Measurements from ENCODE around the gene IL1RN. TPM values are rescaled to one million over a fixed set of nuclear protein-coding genes. Genes with fewer than 3 reads are reported as not detected.

Gene IL1RN
- total RNA-seq, 1 donor, result not detected

DNA sequence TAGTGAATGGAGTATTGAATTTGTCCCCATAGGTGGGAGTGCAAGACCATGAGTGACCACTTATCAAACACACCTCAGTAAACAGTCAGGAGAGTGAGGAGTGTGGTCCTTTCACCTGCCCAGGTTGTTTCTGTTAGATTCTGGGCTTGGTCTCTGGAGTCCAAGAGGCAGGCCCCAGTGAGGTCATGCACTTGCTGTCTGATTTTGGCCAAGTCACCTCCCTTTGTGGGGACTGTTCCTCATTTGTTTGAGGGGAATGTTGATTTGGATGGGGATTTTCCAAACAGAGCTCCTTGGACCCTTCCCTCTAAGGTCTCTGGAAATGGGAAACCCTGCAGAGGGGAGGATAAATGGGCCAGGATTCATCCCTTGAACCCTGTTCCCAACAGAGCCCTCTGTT is 7.3 kb downstream of the IL1RN start:
- H3K27ac ChIP-seq (ENCODE audit: low read depth, low read length), result no peak overlapping the region
- no peaks in the 10 kb centered on the region for H3K36me3 ChIP-seq (ENCODE audit: insufficient read depth, low read length)
- H3K4me1 ChIP-seq (ENCODE audit: insufficient read depth, low read length), result no peaks in the 10 kb centered on the region
- no peaks in the 10 kb centered on the region for H4K20me1 ChIP-seq (ENCODE audit: insufficient read depth, low read length)
- TF ChIP-seq, protein P1, sequence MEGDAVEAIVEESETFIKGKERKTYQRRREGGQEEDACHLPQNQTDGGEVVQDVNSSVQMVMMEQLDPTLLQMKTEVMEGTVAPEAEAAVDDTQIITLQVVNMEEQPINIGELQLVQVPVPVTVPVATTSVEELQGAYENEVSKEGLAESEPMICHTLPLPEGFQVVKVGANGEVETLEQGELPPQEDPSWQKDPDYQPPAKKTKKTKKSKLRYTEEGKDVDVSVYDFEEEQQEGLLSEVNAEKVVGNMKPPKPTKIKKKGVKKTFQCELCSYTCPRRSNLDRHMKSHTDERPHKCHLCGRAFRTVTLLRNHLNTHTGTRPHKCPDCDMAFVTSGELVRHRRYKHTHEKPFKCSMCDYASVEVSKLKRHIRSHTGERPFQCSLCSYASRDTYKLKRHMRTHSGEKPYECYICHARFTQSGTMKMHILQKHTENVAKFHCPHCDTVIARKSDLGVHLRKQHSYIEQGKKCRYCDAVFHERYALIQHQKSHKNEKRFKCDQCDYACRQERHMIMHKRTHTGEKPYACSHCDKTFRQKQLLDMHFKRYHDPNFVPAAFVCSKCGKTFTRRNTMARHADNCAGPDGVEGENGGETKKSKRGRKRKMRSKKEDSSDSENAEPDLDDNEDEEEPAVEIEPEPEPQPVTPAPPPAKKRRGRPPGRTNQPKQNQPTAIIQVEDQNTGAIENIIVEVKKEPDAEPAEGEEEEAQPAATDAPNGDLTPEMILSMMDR (IDR thresholded peaks at IDR 0.05; ENCODE audit: extremely low read depth, low read depth, low read length), result no peak
- no peak for DNase-seq (ENCODE audit: insufficient read length, low spot score, missing footprints)
- H3K27me3 ChIP-seq (ENCODE audit: insufficient read depth, low read length), result peaks cover 2% of the 10 kb centered on the region
- H3K79me2 ChIP-seq (ENCODE audit: insufficient read depth, low read length), result no peaks in the 10 kb centered on the region
- H3K4me3 ChIP-seq (ENCODE audit: insufficient read depth, low read length), result no peak overlapping the region
- no peak overlapping the region for H2AFZ ChIP-seq (ENCODE audit: low read length)
- no peak overlapping the region for H3K4me2 ChIP-seq (ENCODE audit: insufficient read depth, low read length)
- no peaks in the 10 kb centered on the region for H3K9me3 ChIP-seq (ENCODE audit: low read depth, low read length)

DNA sequence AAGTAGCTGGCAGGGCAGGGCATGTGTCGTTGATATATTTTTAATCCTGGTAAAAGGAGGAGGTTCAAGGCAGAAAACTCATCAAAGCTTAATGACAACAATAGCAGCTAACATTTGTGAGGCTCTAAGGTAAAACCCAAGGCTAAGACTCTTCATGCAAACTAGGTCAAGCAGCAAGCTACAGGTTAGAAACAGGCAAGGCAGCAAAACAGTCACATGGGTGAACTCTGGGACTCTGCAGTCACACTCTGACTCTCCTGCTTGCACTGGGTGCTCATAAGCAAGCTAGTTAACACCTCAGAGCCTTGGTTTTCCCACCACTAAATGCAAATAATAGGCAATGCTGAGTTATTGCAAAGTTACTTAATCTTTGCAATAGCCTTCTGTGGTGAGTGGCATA is 7.9 kb downstream of the IL1RN start:
- Histone ChIP-seq H4K20me1 (ENCODE audit: insufficient read depth, low read length) (no peaks in the 10 kb centered on the region), H3K36me3 (ENCODE audit: insufficient read depth, low read length) (no peaks in the 10 kb centered on the region), H3K79me2 (ENCODE audit: insufficient read depth, low read length) (no peaks in the 10 kb centered on the region), H3K4me2 (ENCODE audit: insufficient read depth, low read length) (no peak overlapping the region), H3K4me3 (ENCODE audit: insufficient read depth, low read length) (no peak overlapping the region), H3K4me1 (ENCODE audit: insufficient read depth, low read length) (no peaks in the 10 kb centered on the region), H2AFZ (ENCODE audit: low read length) (no peak overlapping the region), H3K27ac (ENCODE audit: low read depth, low read length) (no peak overlapping the region), H3K27me3 (ENCODE audit: insufficient read depth, low read length) (peaks cover 2% of the 10 kb centered on the region), H3K9me3 (ENCODE audit: low read depth, low read length) (no peaks in the 10 kb centered on the region)
- no peak for DNase-seq (ENCODE audit: insufficient read length, low spot score, missing footprints)
- TF ChIP-seq, protein P1 (IDR thresholded peaks at IDR 0.05; ENCODE audit: extremely low read depth, low read depth, low read length), result no peak

DNA sequence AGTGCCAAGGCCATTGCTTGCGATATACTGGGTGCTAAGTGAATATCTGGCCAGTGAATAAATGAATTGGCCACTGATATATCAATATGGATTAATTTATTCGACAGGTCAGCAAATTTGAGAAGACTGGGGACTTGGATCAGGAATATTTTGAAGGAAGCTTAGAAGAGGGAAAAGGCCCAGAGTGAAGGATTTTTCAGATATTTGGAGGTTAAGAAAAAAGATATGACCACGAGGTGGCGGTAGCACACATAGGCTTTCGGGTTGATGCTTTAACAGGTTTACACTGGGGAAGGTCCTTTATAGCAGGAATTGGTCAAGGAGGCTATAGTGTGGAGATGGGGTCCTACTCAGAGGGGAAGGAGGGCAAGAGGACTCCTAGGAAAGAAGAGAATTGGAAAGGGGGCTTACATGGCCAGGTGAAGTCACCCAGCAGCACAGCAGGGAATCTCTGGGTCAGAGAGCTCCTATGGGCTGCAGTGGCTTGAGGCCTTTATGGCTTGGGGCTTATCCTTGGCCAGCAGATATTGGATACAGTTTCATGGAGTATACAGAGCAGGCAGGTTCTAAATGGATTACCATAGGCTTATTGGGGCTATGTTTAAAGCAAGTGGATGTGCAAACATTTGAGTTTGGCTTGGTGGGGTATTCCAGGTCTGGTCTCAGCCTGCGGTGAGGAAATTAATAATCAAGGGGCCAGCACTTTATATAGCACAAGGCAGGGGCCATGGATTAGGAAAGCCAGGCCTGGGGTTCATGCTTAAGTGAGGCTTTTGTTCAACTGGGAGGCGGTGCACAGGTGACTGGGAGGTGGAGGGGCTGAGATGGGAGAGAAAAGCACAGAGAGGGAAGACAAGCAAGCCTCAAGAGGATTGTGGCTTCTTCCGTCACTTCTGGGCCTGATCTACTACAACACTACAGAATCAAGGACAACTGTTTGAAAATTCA is 9.7 kb downstream of the IL1RN start:
- Histone ChIP-seq H3K4me3 (ENCODE audit: insufficient read depth, low read length) (no peak overlapping the region), H3K4me2 (ENCODE audit: insufficient read depth, low read length) (no peak overlapping the region), H3K9me3 (ENCODE audit: low read depth, low read length) (no peaks in the 10 kb centered on the region), H3K4me1 (ENCODE audit: insufficient read depth, low read length) (no peaks in the 10 kb centered on the region), H3K79me2 (ENCODE audit: insufficient read depth, low read length) (no peaks in the 10 kb centered on the region), H2AFZ (ENCODE audit: low read length) (no peak overlapping the region), H4K20me1 (ENCODE audit: insufficient read depth, low read length) (no peaks in the 10 kb centered on the region), H3K27me3 (ENCODE audit: insufficient read depth, low read length) (peaks cover 2% of the 10 kb centered on the region), H3K36me3 (ENCODE audit: insufficient read depth, low read length) (no peaks in the 10 kb centered on the region), H3K27ac (ENCODE audit: low read depth, low read length) (no peak overlapping the region)
- DNase-seq (ENCODE audit: insufficient read length, low spot score, missing footprints), result peak; percentile 86
- TF ChIP-seq, protein P1 (IDR thresholded peaks at IDR 0.05; ENCODE audit: extremely low read depth, low read depth, low read length), result peak; percentile 60

DNA sequence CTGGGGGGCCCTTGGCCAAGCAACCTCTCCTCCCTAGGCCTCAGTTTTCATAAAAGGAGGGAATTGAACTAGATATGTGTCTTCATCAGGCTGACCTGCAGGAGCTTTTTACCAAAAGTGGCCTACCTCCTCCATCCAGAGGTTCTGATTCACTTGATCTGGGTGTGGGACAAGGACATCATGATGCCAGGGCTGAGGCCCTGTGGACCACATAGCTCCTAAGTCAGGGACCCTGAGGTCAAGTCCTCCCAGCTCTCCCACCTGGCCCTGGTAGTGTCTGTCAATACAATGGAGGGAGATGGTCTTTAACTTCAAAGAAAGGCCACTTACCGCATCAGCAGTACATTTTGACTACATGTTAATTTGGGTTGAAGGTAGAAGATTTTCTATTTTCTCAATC is 10.4 kb downstream of the IL1RN start:
- no peak overlapping the region for H3K4me3 ChIP-seq (ENCODE audit: insufficient read depth, low read length)
- H4K20me1 ChIP-seq (ENCODE audit: insufficient read depth, low read length), result no peaks in the 10 kb centered on the region
- peaks cover 2% of the 10 kb centered on the region for H3K27me3 ChIP-seq (ENCODE audit: insufficient read depth, low read length)
- H3K4me1 ChIP-seq (ENCODE audit: insufficient read depth, low read length), result no peaks in the 10 kb centered on the region
- peak; percentile 34 for DNase-seq (ENCODE audit: insufficient read length, low spot score, missing footprints)
- no peaks in the 10 kb centered on the region for H3K9me3 ChIP-seq (ENCODE audit: low read depth, low read length)
- H3K4me2 ChIP-seq (ENCODE audit: insufficient read depth, low read length), result no peak overlapping the region
- H3K79me2 ChIP-seq (ENCODE audit: insufficient read depth, low read length), result no peaks in the 10 kb centered on the region
- H3K27ac ChIP-seq (ENCODE audit: low read depth, low read length), result no peak overlapping the region
- H3K36me3 ChIP-seq (ENCODE audit: insufficient read depth, low read length), result no peaks in the 10 kb centered on the region
- no peak overlapping the region for H2AFZ ChIP-seq (ENCODE audit: low read length)
- TF ChIP-seq, protein P1 (IDR thresholded peaks at IDR 0.05; ENCODE audit: extremely low read depth, low read depth, low read length), result no peak
